ENCODE data around the gene RNF112.
A peak's percentile ranks its signal among the peaks of the same experiment; 100 is the strongest.
"Not testable (repeated sequence)": the region's sequence is repeated elsewhere in the genome, so short reads cannot be mapped to it uniquely, and the experiment has no call there.

Gene RNF112

GRCh38 chr17:19462456-19463035, 51.5 kb downstream of the RNF112 start:
- H3K36me3 Mint-ChIP-seq (ENCODE audit: low read depth); H3K27me3 Mint-ChIP-seq; H3K9me3 Mint-ChIP-seq: not testable (repeated sequence)
- Mint-ChIP-seq H3K4me1 (ENCODE audit: low read depth) (peaks cover 61% of the 10 kb centered on the region), H3K4me3 (peak overlapping the region; percentile 19), H3K27ac (peak overlapping the region; percentile 89)
- intact Hi-C loops (cut with micrococcal nuclease) = loop anchor here (5.0 kb wide), 1 partner anchor 100 kb away; the partner anchor contains the start of gene B9D1

GRCh38 chr17:19464031-19465026, 53.3 kb downstream of the RNF112 start:
- Mint-ChIP-seq H3K9me3 (no peaks in the 10 kb centered on the region), H3K27me3 (peaks cover 2% of the 10 kb centered on the region), H3K27ac (peak overlapping the region; percentile 89), H3K36me3 (ENCODE audit: low read depth) (no peaks in the 10 kb centered on the region), H3K4me3 (peak overlapping the region; percentile 69), H3K4me1 (ENCODE audit: low read depth) (peaks cover 54% of the 10 kb centered on the region)
- intact Hi-C loops (cut with micrococcal nuclease) = loop anchor here (5.0 kb wide), 1 partner anchor 102 kb away; the partner anchor contains the start of gene B9D1
